ENCODE data around the gene KIF26B.

DNA sequence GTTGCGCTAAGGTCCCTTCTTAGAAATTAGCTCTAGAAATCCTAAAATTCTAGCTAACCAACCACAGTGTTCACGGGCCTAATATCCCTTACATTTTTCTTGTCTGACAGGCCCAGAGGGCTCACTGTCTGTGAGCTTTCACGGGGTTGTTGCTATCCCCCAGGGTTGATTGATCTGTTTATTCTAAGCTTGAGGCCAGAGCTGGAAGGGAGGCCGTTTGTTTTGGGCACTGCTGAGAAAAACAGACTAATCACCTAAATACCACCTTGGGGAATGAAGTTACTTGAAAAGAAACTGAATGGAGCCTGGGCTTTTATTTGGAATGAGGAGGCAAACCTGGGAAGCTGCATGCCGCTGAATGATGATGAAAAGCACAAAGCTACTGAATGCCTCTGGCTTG is 162.4 kb downstream of the KIF26B start:
- TF ChIP-seq SUZ12 (IDR thresholded peaks at IDR 0.05; ENCODE audit: extremely low read depth, insufficient read depth, insufficient read length) (no peak), ZNF274 (IDR thresholded peaks at IDR 0.05; ENCODE audit: low read depth, low read length) (no peak)

All from NT2/D1 (cell line).